Naive thymus-derived CD4-positive, alpha-beta T cell (primary cell): Measurements from ENCODE around the gene ATP9B. TPM values are rescaled to one million over a fixed set of nuclear protein-coding genes. Genes with fewer than 3 reads are reported as not detected.

Source experiments
- ATAC-seq: fragments of 150-1000 bp; cut with Tn5 transposase; 2 replicates; pipeline ENCODE4 v1.10.0; 2021; ENCODE audit warnings: mild to moderate bottlenecking, moderate library complexity
- CTCF ChIA-PET: fragments of 350-600 bp; sonication (Branson Sonifier 250); formaldehyde crosslinking; loops from one replicate; lab custom pipeline; 2021; ENCODE audit warnings: antibody characterized with exemption; lab: Charles Lee
- POLR2A ChIA-PET: fragments of 350-600 bp; sonication (Branson Sonifier 250); formaldehyde crosslinking; loops from one replicate; lab custom pipeline; 2021; ENCODE audit warnings: antibody characterized with exemption, inconsistent platforms; lab: Charles Lee
- DNase-seq, 9 donors: peaks; one replicate each; pipeline versions ENCODE4 v3.0.0 to v3.0.0-alpha.2; 2020 to 2022; ENCODE audit warnings: mixed read lengths in 1 of 9
- H3K27ac ChIP-seq: one replicate; pipeline ENCODE4 v1.7.0; 2013; ENCODE audit warnings: mild to moderate bottlenecking, low read depth, low read length, moderate library complexity
- H3K27me3 ChIP-seq, 2 donors: one replicate each; pipeline ENCODE4 v1.7.0; 2013; ENCODE audit warnings: low read length in 2 of 2, mild to moderate bottlenecking in 2 of 2, moderate library complexity in 2 of 2; ENCODE audit not compliant: control insufficient read depth in 2 of 2, insufficient read depth in 2 of 2
- H3K36me3 ChIP-seq, 3 experiments: 1 replicate in 2 of 3; 2 replicates in 1 of 3; pipeline ENCODE4 v1.7.0; 2013; ENCODE audit warnings: low read length in 3 of 3, mild to moderate bottlenecking in 3 of 3, moderate library complexity in 1 of 3; ENCODE audit not compliant: insufficient read depth in 3 of 3, control insufficient read depth in 2 of 3
- H3K4me1 ChIP-seq, 2 donors: one replicate each; pipeline ENCODE4 v1.7.0; 2013; ENCODE audit warnings: low read length in 2 of 2, mild to moderate bottlenecking in 2 of 2, moderate library complexity in 1 of 2; ENCODE audit not compliant: control insufficient read depth in 2 of 2, insufficient read depth in 2 of 2
- H3K4me3 ChIP-seq: 2 replicates; pipeline ENCODE4 v1.7.0; 2013; ENCODE audit warnings: mild to moderate bottlenecking, low read length
- H3K9me3 ChIP-seq, 3 experiments: 1 replicate in 2 of 3; 2 replicates in 1 of 3; pipeline ENCODE4 v1.7.0; 2013; ENCODE audit warnings: low read length in 3 of 3; ENCODE audit not compliant: control insufficient read depth in 2 of 3
- H3K27ac Mint-ChIP-seq, 9 donors: one replicate each; pipeline ENCODE4 v1.8.0; 2020 to 2022; ENCODE audit warnings: mixed read lengths in 9 of 9, mild to moderate bottlenecking in 8 of 9, moderate library complexity in 5 of 9, inconsistent platforms in 2 of 9
- H3K27me3 Mint-ChIP-seq, 5 donors: one replicate each; pipeline ENCODE4 v1.8.0; 2021 to 2022; ENCODE audit warnings: mixed read lengths in 5 of 5, mild to moderate bottlenecking in 1 of 5
- H3K36me3 Mint-ChIP-seq, 5 donors: one replicate each; pipeline ENCODE4 v1.8.0; 2020 to 2022; ENCODE audit warnings: mixed read lengths in 5 of 5, mild to moderate bottlenecking in 3 of 5, inconsistent platforms in 1 of 5
- H3K4me1 Mint-ChIP-seq, 7 donors: one replicate each; pipeline ENCODE4 v1.8.0; 2020 to 2022; ENCODE audit warnings: mixed read lengths in 7 of 7, mild to moderate bottlenecking in 3 of 7, inconsistent platforms in 1 of 7
- H3K4me3 Mint-ChIP-seq, 10 donors: one replicate each; pipeline ENCODE4 v1.8.0; 2020 to 2022; ENCODE audit warnings: mild to moderate bottlenecking in 10 of 10, mixed read lengths in 10 of 10, moderate library complexity in 6 of 10, inconsistent platforms in 2 of 10
- H3K9me3 Mint-ChIP-seq, 11 donors: one replicate each; pipeline ENCODE4 v1.8.0; 2020 to 2022; ENCODE audit warnings: mixed read lengths in 11 of 11, mild to moderate bottlenecking in 4 of 11, inconsistent platforms in 1 of 11, moderate library complexity in 1 of 11
- intact Hi-C, 2 donors: fragments of 100-400 bp; cut with micrococcal nuclease; formaldehyde crosslinking; loops; one replicate each; pipeline ENCODE4 v1.15.1; 2023
- polyA plus RNA-seq, 2 donors: library from polyadenylated mRNA; unstranded; fragments of 300-500 nt; fragmentation: Illumina TruSeq; gene quantifications; one replicate each; pipeline ENCODE4 v1.2.3, GENCODE V29; 2021
- total RNA-seq, 6 experiments: library from RNA in 5 of 6; stranded (reverse) in 5 of 6; gene quantifications; 1 replicate in 5 of 6; 2 replicates in 1 of 6; pipeline ENCODE4 v1.2.3 and lab custom pipeline; 2021 to 2026

ATP9B gene
- total and polyA plus RNA-seq, 7 experiments from 2014 or later, result 21.3 to 90.5 (median 79.4) TPM

DNA sequence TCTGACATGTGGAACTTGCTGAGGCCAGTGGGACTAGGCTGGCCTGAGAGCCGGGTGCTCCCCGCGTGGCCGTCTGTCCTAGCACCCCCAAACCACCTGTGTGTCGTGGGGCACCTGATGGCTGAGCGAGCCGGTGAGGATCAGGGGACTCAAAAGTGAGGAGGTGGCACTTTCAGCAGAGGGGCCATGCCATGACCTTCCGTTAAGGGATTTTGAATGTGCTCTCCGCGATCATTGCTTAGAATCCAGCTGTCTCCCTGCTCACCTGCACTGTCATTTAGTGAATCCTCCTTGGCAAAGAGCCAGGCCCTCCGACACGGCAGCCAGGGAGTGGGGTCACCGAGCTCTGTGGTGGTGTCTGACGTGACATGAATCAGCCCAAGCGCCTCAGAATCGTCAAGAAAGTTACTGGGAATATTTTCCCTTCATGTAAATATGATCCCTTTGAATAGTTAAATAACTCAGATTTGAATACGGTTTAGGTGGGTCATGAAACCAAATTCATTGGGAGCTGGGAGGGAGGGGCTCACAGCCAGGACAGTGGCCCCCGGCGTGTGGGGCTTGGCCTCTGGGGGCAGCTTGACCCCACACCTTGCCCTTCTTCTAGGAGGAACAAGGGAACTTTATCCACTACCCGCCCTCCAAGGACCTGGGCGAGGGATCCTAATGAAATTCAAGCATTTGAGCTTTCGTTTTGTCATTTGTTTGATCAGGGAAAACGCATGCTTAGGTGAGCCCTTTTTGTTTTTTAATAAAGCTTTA lies 336.0 kb downstream of the ATP9B start:
- Mint-ChIP-seq H3K4me3 (peak overlapping the region; percentile 89 to 98 (median 92)), H3K36me3 (peaks cover 0 to 19% (median 5%) of the 10 kb centered on the region in 5 donors), H3K4me1 (peaks cover 45 to 72% (median 55%) of the 10 kb centered on the region in 7 donors), H3K27me3 (no peaks in the 10 kb centered on the region), H3K9me3 (peaks cover 0 to 4% (median 0%) of the 10 kb centered on the region in 11 donors), H3K27ac (peak overlapping the region; percentile 96 to 100 (median 99))
- DNase-seq, result peak in 1 of 9 donors; percentile 55
- no peak for ATAC-seq
- Histone ChIP-seq H3K36me3 (peaks cover 0 to 11% (median 0%) of the 10 kb centered on the region in 3 experiments), H3K4me1 (peaks cover 34 to 54% of the 10 kb centered on the region in 2 donors), H3K4me3 (peak overlapping the region; percentile 45), H3K9me3 (no peaks in the 10 kb centered on the region), H3K27me3 (no peaks in the 10 kb centered on the region), H3K27ac (peak overlapping the region; percentile 92)
- CTCF ChIA-PET, result interaction anchor here (0.7 to 2.4 kb wide), 6 partner anchors 23 to 238 kb away, joined by 3 to 10 read pairs (median 4); no protein-coding TSS in a partner anchor
- POLR2A ChIA-PET, result interaction anchor here (0.5 to 7.8 kb wide), 9 partner anchors 8 to 118 kb away, joined by 3 to 62 read pairs (median 6); partner anchors contain the start of gene NFATC1
- intact Hi-C loops, result loop anchor here (1.0 to 10.0 kb wide), 8 partner anchors 9 to 580 kb away; partner anchors contain the start of genes ATP9B (in 1 of the 2), SLC66A2 (in 1 of the 2) and TXNL4A (in 1 of the 2)

DNA sequence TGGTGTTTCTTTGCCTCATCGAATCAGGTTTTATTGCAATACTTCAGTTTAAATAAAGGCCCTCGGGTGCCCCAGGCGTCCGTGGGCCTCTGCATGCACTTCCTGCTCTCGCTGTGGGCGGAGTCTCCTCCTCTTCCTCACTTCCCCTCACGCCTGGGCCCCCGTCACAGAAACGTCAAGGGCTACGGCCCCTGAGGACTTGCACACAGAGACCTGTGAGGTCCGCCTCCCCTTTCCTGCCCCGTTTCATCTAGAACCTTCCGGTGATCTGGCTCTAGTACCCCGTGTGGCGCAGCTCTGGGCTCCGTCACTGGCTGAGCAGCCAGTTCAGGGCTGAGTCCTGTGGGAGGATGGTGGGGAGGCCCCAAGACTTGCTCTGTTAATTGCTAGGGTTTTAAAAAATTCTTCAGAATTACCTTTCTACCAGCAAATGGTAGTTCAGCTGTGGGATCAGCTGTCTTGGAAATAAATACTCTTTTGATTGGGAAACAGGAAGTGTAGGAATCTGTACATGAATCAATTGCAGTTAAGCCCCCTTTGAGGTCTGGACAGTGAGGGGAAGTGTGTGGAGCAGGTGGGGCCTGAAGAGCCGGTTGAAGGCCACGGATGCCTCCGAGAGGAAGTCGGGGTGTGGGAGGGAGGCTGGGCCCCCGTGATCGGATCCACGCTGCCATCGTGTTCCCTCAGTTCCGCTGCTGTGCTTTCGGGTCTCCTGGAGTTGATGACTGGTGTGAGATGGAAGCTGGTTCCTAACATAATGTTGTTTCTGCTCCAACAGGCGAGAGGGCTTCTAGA lies 336.8 kb downstream of the ATP9B start:
- peaks cover 0 to 17% (median 5%) of the 10 kb centered on the region in 5 donors for H3K36me3 Mint-ChIP-seq
- Histone ChIP-seq H3K9me3 (no peaks in the 10 kb centered on the region), H3K27ac (peak overlapping the region; percentile 92), H3K27me3 (no peaks in the 10 kb centered on the region), H3K4me3 (peak overlapping the region; percentile 45), H3K36me3 (peaks cover 0 to 19% (median 0%) of the 10 kb centered on the region in 3 experiments), H3K4me1 (peaks cover 34 to 54% of the 10 kb centered on the region in 2 donors)
- intact Hi-C loops, result loop anchor here (1.0 to 10.0 kb wide), 9 partner anchors 10 to 579 kb away; partner anchors contain the start of genes ATP9B (in 1 of the 2), CTDP1 (in 1 of the 2), SLC66A2 (in 1 of the 2) and TXNL4A (in 1 of the 2)
- POLR2A ChIA-PET, result interaction anchor here (1.1 to 7.8 kb wide), 9 partner anchors 9 to 118 kb away, joined by 3 to 62 read pairs (median 6); partner anchors contain the start of gene NFATC1
- H3K9me3 Mint-ChIP-seq, result peaks cover 0 to 4% (median 0%) of the 10 kb centered on the region in 11 donors
- H3K4me1 Mint-ChIP-seq, result peaks cover 42 to 70% (median 54%) of the 10 kb centered on the region in 7 donors
- DNase-seq, result peak; percentile 68 to 97 (median 92)
- peak overlapping the region; percentile 96 to 100 (median 99) for H3K27ac Mint-ChIP-seq
- no peaks in the 10 kb centered on the region for H3K27me3 Mint-ChIP-seq
- H3K4me3 Mint-ChIP-seq, result peak overlapping the region; percentile 89 to 98 (median 92)
- ATAC-seq, result peak; percentile 91
- CTCF ChIA-PET, result interaction anchor here (1.1 to 2.4 kb wide), 4 partner anchors 24 to 125 kb away, joined by 3 to 10 read pairs (median 4); no protein-coding TSS in a partner anchor

DNA sequence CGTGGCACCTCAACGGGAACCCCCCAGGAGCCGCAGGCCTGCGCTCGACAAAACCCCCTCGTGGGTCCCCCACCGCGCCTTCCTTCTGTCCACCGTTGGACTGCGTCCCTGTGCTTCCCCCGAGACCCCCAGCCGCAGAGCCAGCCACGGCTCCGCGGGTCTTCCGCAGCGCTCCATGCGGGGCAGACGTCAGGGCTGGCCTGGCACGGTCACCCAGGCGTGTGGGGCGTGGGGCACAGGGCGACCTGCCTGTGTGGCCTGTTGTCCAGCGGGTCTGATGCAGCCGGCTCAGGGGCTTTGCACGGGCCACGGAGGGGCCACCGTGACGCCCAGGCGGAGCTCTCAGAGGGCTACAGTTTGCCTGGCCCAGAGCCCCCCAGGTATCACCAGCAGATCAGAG lies 337.5 kb downstream of the ATP9B start:
- ATAC-seq (no peak), DNase-seq (no peak)
- Mint-ChIP-seq H3K27ac (peak overlapping the region; percentile 96 to 100 (median 99)), H3K27me3 (no peaks in the 10 kb centered on the region), H3K36me3 (peaks cover 0 to 13% (median 5%) of the 10 kb centered on the region in 5 donors), H3K4me1 (peaks cover 39 to 64% (median 51%) of the 10 kb centered on the region in 7 donors), H3K4me3 (peak overlapping the region in 8 of 10 donors; percentile 5 to 98 (median 92)), H3K9me3 (peaks cover 0 to 4% (median 0%) of the 10 kb centered on the region in 11 donors)
- no peaks in the 10 kb centered on the region for H3K27me3 ChIP-seq
- peak overlapping the region; percentile 92 for H3K27ac ChIP-seq
- H3K4me3 ChIP-seq, result peak overlapping the region; percentile 45
- ChIA-PET CTCF (interaction anchor here (1.4 kb wide), 1 partner anchor 27 kb away, joined by 3 read pairs; no protein-coding TSS in a partner anchor), POLR2A (interaction anchor here (1.1 to 7.8 kb wide), 7 partner anchors 8 to 117 kb away, joined by 3 to 62 read pairs (median 5); partner anchors contain the start of gene NFATC1)
- peaks cover 0 to 25% (median 0%) of the 10 kb centered on the region in 3 experiments for H3K36me3 ChIP-seq
- intact Hi-C loops, result loop anchor here (1.0 to 10.0 kb wide), 3 partner anchors 273 to 578 kb away; partner anchors contain the start of genes CTDP1 (in 1 of the 2), SLC66A2 (in 1 of the 2) and TXNL4A (in 1 of the 2)
- no peaks in the 10 kb centered on the region for H3K9me3 ChIP-seq
- peaks cover 30 to 47% of the 10 kb centered on the region in 2 donors for H3K4me1 ChIP-seq

DNA sequence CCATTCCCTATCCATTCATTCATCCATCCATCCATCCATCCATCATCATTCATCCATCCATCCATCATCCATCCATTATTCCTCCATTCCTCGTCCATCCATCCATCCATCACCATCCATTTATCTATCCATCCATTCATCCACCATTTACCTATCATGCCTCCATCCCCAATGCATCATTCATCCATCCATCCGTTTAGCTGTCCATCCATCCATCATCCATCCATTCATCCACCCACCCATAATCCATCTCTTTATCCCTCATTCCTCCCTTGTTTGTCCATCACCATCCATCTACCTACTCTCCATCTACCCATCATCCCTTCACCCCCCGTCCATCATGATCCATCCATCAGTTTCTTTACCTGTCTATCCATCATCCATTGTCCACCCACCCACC lies 340.1 kb downstream of the ATP9B start:
- no peak for ATAC-seq
- DNase-seq, result no peak
- peaks cover 23 to 24% of the 10 kb centered on the region in 2 donors for H3K4me1 ChIP-seq
- H3K4me3 ChIP-seq, result no peak overlapping the region
- no peaks in the 10 kb centered on the region for H3K9me3 ChIP-seq
- Mint-ChIP-seq H3K27me3 (no peaks in the 10 kb centered on the region), H3K4me1 (peaks cover 28 to 54% (median 48%) of the 10 kb centered on the region in 7 donors), H3K27ac (no peak overlapping the region), H3K4me3 (no peak overlapping the region), H3K9me3 (peaks cover 0 to 4% (median 0%) of the 10 kb centered on the region in 11 donors), H3K36me3 (peaks cover 0 to 23% (median 11%) of the 10 kb centered on the region in 5 donors)
- peaks cover 7 to 51% (median 11%) of the 10 kb centered on the region in 3 experiments for H3K36me3 ChIP-seq
- no peaks in the 10 kb centered on the region for H3K27me3 ChIP-seq
- no peak overlapping the region for H3K27ac ChIP-seq
- POLR2A ChIA-PET, result no interaction called here
- intact Hi-C loops, result loop anchor here in 1 of 2 donors (5.0 to 10.0 kb wide), 2 partner anchors 543 to 575 kb away; partner anchors contain the start of genes SLC66A2 and TXNL4A
- CTCF ChIA-PET, result no interaction called here

DNA sequence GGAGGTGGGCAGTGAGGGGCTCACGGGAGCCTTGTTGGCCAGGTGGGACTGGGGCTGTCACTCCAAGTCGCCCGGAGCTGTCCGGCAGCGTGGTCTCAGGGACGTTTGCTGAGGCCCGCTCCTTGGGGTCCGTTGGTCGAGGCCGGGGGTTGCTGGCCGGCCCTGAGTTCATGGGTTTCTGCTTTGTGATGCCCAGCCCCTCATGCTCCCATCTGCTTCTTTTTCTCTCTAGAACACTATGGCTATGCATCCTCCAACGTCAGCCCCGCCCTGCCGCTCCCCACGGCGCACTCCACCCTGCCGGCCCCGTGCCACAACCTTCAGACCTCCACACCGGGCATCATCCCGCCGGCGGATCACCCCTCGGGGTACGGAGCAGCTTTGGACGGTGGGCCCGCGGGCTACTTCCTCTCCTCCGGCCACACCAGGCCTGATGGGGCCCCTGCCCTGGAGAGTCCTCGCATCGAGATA lies 341.0 kb downstream of the ATP9B start:
- Mint-ChIP-seq H3K36me3 (peaks cover 0 to 29% (median 12%) of the 10 kb centered on the region in 5 donors), H3K9me3 (peaks cover 0 to 2% (median 0%) of the 10 kb centered on the region in 11 donors)
- H3K9me3 ChIP-seq, result no peaks in the 10 kb centered on the region

More for the DNA sequence above, 341.0 kb downstream of the ATP9B start:
- Mint-ChIP-seq H3K4me3 (no peak overlapping the region), H3K4me1 (peaks cover 19 to 52% (median 43%) of the 10 kb centered on the region in 7 donors), H3K27ac (no peak overlapping the region), H3K27me3 (no peaks in the 10 kb centered on the region)
- ChIA-PET POLR2A (no interaction called here), CTCF (interaction anchor here (0.6 to 0.7 kb wide), 2 partner anchors 86 to 121 kb away, joined by 3 read pairs; no protein-coding TSS in a partner anchor)
- H3K27ac ChIP-seq, result no peak overlapping the region
- no peaks in the 10 kb centered on the region for H3K27me3 ChIP-seq
- ATAC-seq (no peak), DNase-seq (no peak)
- H3K4me3 ChIP-seq, result no peak overlapping the region
- peaks cover 7 to 59% (median 11%) of the 10 kb centered on the region in 3 experiments for H3K36me3 ChIP-seq
- H3K4me1 ChIP-seq, result peaks cover 14 to 15% of the 10 kb centered on the region in 2 donors
- intact Hi-C loops, result no loop called here
